Keratinocyte (primary cell): ENCODE measurements around the gene EPHX1.

Experiments
- EZH2 ChIP-seq: IDR thresholded peaks from one replicate; pipeline ENCODE4 v1.6.1; 2012; ENCODE audit warnings: inconsistent platforms, mild to moderate bottlenecking, low read length, moderate library complexity
- TF ChIP-seq, protein P1 (sequence below), 3 experiments: IDR thresholded peaks in 1 of 3; conservative IDR thresholded peaks in 1 of 3; optimal IDR thresholded peaks in 1 of 3; 2 replicates in 2 of 3; 3 replicates in 1 of 3; pipeline versions ENCODE3 to v1.5.1; 2011; ENCODE audit warnings: low read length in 3 of 3, mild to moderate bottlenecking in 3 of 3, moderate library complexity in 2 of 3, control low read depth in 1 of 3, inconsistent platforms in 1 of 3; ENCODE audit not compliant: insufficient read depth in 2 of 3; ENCODE audit errors: extremely low read depth in 1 of 3

DNA sequence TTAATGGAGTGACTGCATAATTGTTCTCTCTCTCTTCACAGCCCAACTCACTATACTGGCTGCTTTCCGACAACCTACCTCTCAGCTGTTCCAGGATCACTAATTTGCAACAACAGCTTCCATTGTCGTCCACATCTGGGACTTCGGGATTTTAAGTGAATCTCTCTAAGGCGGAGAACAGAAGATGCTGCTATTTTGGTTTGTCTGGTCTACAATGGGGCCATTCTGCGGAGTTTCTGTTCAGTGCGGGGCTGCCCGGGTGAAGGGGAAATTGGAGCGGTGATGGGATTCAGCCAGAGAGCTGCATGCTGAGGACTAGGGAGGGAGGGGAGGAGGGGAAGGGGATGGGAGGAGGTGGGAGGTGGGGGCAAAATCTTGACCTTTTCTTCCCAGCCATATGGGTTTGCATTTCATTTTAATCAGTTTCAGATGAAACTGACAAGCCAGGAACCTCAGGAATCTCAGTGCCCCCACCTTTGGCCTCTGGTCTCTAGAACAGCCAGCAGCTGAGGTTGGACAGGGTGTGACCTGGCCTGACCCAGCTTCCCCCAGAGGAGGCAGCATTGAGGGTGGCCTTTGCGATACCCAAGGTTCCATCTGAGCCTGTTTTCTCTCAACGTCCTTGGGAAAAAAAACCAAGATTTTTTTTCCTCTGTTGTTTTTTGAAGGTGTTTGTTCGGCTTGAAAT lies 39.2 kb upstream of the EPHX1 start:
- TF ChIP-seq, protein P1, sequence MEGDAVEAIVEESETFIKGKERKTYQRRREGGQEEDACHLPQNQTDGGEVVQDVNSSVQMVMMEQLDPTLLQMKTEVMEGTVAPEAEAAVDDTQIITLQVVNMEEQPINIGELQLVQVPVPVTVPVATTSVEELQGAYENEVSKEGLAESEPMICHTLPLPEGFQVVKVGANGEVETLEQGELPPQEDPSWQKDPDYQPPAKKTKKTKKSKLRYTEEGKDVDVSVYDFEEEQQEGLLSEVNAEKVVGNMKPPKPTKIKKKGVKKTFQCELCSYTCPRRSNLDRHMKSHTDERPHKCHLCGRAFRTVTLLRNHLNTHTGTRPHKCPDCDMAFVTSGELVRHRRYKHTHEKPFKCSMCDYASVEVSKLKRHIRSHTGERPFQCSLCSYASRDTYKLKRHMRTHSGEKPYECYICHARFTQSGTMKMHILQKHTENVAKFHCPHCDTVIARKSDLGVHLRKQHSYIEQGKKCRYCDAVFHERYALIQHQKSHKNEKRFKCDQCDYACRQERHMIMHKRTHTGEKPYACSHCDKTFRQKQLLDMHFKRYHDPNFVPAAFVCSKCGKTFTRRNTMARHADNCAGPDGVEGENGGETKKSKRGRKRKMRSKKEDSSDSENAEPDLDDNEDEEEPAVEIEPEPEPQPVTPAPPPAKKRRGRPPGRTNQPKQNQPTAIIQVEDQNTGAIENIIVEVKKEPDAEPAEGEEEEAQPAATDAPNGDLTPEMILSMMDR (optimal IDR thresholded peaks at IDR 0.05 in 1 of 3, IDR thresholded peaks at IDR 0.05 in 1 of 3, conservative IDR thresholded peaks at IDR 0.05 in 1 of 3; ENCODE audit: extremely low read depth in 1 of 3, insufficient read depth in 2 of 3, low read length in 3 of 3) = no peak
- no peak for TF ChIP-seq EZH2
